ENCODE data around the gene APC2.
A peak's percentile ranks its signal among the peaks of the same experiment; 100 is the strongest.
"Not testable (repeated sequence)": the region's sequence is repeated elsewhere in the genome, so short reads cannot be mapped to it uniquely, and the experiment has no call there.

The APC2 gene

GRCh38 chr19:1430246-1430645, 19.7 kb upstream of the APC2 start:
- no peak for DNase-seq
- no peak for ATAC-seq

GRCh38 chr19:1431759-1432506, 18.0 kb upstream of the APC2 start:
- DNase-seq: no peak
- no peak for ATAC-seq

- ATAC-seq: no peak
- DNase-seq: no peak
These were observed 17.4 kb upstream of the APC2 start for GRCh38 chr19:1432507-1432887.

- ATAC-seq (no peak), DNase-seq (no peak)
These were observed 16.5 kb upstream of the APC2 start for GRCh38 chr19:1433119-1434039.

- ATAC-seq (no peak), DNase-seq (no peak)
These were observed 15.9 kb upstream of the APC2 start for GRCh38 chr19:1434040-1434366.

GRCh38 chr19:1434577-1435060, 15.3 kb upstream of the APC2 start:
- ATAC-seq (no peak), DNase-seq (no peak)

- ATAC-seq (no peak), DNase-seq (no peak)
These were observed 14.4 kb upstream of the APC2 start for GRCh38 chr19:1435378-1435989.

- ATAC-seq (no peak), DNase-seq (no peak)
These were observed 12.3 kb upstream of the APC2 start for GRCh38 chr19:1437609-1438008.

GRCh38 chr19:1438035-1438932, 11.6 kb upstream of the APC2 start, which contains the start of gene RPS15:
TSS of gene RPS15 (plus strand) at chr19:1438396. CDS start at chr19:1438426, 30 bp downstream.
- peak; percentile 97 for DNase-seq
- ATAC-seq: peak; percentile 84

GRCh38 chr19:1438933-1439354, 11.0 kb upstream of the APC2 start:
- DNase-seq: no peak
- ATAC-seq: no peak

- ATAC-seq, DNase-seq: not testable (repeated sequence)
These were observed 10.2 kb upstream of the APC2 start for GRCh38 chr19:1439525-1440417.

GRCh38 chr19:1440418-1440801, 9.5 kb upstream of the APC2 start:
- DNase-seq: no peak
- no peak for ATAC-seq

GRCh38 chr19:1441022-1441426, 8.9 kb upstream of the APC2 start:
- DNase-seq (no peak), ATAC-seq (no peak)

- DNase-seq (no peak), ATAC-seq (no peak)
These were observed 8.1 kb upstream of the APC2 start for GRCh38 chr19:1441677-1442438.

GRCh38 chr19:1445185-1445931, 4.6 kb upstream of the APC2 start:
- ATAC-seq: peak; percentile 74
- DNase-seq: peak; percentile 89

GRCh38 chr19:1445932-1446712, 3.8 kb upstream of the APC2 start:
- no peak for ATAC-seq
- DNase-seq: peak; percentile 34

- peak; percentile 41 for DNase-seq
- ATAC-seq: no peak
These were observed 3.0 kb upstream of the APC2 start for GRCh38 chr19:1446713-1447481.

GRCh38 chr19:1447504-1447903, 2.4 kb upstream of the APC2 start:
- ATAC-seq (no peak), DNase-seq (no peak)
